UCSD-AML1 (cell line): ENCODE measurements around the gene CNOT9.

Source experiments
- DNase-seq: peaks from one replicate; lab custom pipeline; 2025; ENCODE audit not compliant: unreplicated experiment; lab: John Stamatoyannopoulos, UW

The CNOT9 gene

DNA sequence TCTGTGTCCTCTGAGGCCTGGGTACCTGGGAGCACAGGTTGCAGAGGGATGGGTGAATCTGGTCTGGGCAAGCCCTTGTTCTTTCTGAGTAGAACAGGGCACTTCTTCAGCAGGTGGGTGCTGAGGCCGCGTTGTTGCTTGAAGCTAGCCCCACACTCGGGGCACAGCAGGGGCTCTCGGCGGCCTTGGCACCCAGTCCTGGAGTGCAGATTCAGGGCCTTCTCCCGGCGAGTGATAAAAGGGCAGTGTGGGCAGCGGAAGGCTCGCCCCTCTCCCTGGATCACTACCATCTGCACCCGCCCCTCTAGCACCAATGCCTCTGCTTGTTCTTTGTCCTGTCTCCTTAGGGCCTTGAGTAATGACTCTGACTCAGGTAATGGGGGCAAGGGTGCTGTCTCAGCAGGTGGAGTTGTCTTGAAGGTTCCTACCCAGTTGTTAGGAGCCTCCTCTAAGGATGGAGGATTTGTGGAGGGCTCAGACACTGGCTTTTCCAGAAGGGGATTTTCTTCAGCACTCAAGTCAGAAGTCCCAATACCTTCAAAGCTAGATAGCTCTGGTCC is 75.2 kb downstream of the CNOT9 start:
- DNase-seq: no peak

DNA sequence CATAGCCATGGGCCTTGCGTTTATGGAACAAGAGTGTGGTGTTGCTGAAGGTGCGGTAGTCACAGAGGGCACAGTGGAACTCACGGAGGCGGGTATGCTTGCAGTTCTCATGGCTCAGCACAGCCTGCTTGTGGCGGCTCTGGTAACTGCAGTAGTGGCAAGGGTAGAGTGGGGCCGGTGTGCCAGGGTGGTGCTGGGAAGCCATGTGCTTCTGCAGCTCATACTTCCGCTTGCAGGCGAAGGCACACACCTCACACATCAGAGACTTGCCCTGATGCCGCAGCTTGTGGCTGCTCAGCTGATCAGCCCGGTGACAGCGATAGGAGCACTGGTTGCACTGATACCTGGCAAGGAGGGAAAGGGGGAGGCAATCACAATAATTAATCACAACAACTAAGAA is 76.1 kb downstream of the CNOT9 start:
- no peak for DNase-seq

DNA sequence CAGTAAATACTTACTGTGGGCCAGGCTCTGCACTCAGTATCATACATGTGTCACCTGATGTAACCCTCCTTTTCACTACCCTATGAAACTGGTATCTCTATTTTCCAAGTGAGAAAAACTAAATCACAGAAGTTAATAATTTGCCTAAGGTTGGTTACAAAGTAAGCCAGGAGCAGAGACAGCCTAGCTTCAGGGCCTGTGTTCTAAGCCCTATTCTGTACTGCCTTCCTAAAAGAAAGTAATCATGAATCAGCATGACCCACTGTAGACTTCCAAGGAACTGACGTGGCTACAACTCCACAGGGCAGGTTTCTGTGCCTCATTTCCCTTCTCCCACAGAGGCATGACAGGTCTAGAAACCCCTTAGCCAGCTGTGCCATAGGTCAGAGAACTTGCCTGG is 76.5 kb downstream of the CNOT9 start:
- DNase-seq: no peak
